Peyer's patch (tissue), 4 donors: ENCODE data around the gene EIF4G1.

Source experiments
- CTCF ChIP-seq, 6 experiments: fragments of 450-650 bp in 4 of 6; fragments of 200-600 bp in 2 of 6; sonication (generic) in 1 of 6; IDR thresholded peaks; one replicate each; pipeline ENCODE4 v1.5.1; 2017 to 2019; ENCODE audit warnings: antibody characterized with exemption in 6 of 6, mild to moderate bottlenecking in 3 of 6, moderate library complexity in 1 of 6
- POLR2A ChIP-seq, 2 donors: fragments of 450-650 bp; IDR thresholded peaks; one replicate each; pipeline ENCODE4 v1.5.1; 2017; ENCODE audit warnings: antibody characterized with exemption in 2 of 2, mild to moderate bottlenecking in 2 of 2, moderate library complexity in 2 of 2

GRCh38 chr3:184300378-184300720 lies 14.1 kb upstream of the EIF4G1 start:
- TF ChIP-seq POLR2A (IDR thresholded peaks at IDR 0.05) = no peak
- no peak for TF ChIP-seq CTCF (IDR thresholded peaks at IDR 0.05)
